Measurements from ENCODE around the gene SPON1.

DNA sequence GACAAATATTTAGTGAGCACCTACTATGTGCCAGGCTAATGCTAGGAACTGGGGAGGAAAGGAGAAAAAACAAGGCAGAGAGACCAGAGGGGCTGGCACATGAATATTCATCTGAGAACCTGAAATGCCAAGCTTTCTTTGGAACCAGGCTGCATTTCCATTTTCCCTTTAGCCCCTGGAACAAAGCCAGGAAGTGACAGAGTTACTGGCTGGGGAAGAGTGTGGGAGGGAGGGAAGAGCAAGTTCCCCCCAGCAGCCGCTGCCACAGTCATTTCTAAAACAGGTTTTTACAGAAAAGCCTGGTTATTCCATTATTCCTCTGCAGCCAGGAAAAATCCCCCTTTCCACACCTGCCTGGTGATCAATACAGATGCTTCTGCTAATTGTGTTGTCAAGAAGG lies 97.0 kb downstream of the SPON1 start:
- TF ChIP-seq, protein P1, sequence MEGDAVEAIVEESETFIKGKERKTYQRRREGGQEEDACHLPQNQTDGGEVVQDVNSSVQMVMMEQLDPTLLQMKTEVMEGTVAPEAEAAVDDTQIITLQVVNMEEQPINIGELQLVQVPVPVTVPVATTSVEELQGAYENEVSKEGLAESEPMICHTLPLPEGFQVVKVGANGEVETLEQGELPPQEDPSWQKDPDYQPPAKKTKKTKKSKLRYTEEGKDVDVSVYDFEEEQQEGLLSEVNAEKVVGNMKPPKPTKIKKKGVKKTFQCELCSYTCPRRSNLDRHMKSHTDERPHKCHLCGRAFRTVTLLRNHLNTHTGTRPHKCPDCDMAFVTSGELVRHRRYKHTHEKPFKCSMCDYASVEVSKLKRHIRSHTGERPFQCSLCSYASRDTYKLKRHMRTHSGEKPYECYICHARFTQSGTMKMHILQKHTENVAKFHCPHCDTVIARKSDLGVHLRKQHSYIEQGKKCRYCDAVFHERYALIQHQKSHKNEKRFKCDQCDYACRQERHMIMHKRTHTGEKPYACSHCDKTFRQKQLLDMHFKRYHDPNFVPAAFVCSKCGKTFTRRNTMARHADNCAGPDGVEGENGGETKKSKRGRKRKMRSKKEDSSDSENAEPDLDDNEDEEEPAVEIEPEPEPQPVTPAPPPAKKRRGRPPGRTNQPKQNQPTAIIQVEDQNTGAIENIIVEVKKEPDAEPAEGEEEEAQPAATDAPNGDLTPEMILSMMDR (conservative IDR thresholded peaks at IDR 0.05; ENCODE audit: low read depth in 2 of 2), result no peak
- TF ChIP-seq EZH2 (IDR thresholded peaks at IDR 0.05; ENCODE audit: low read depth, unreplicated experiment) (no peak), POLR2AphosphoS5 (IDR thresholded peaks at IDR 0.05; ENCODE audit: low read depth) (no peak)
